ENCODE data around the gene AK6.
A peak's percentile ranks its signal among the peaks of the same experiment; 100 is the strongest.
"Not testable (repeated sequence)": the region's sequence is repeated elsewhere in the genome, so short reads cannot be mapped to it uniquely, and the experiment has no call there.

Gene AK6

GRCh38 chr5:69335341-69335935 is 33.9 kb downstream of the AK6 start:
- DNase-seq (ENCODE audit: low read depth in 2 of 2): no peak

GRCh38 chr5:69334793-69335268 is 34.5 kb downstream of the AK6 start:
- peak; percentile 55 to 67 for DNase-seq (ENCODE audit: low read depth in 2 of 2)

GRCh38 chr5:69333668-69334315 is 35.5 kb downstream of the AK6 start:
- DNase-seq (ENCODE audit: low read depth in 2 of 2): not testable (repeated sequence)

- no peak for DNase-seq (ENCODE audit: low read depth in 2 of 2)
Measured at GRCh38 chr5:69331528-69332445, 37.5 kb downstream of the AK6 start.

GRCh38 chr5:69329905-69330489 is 39.3 kb downstream of the AK6 start:
- no peak for DNase-seq (ENCODE audit: low read depth in 2 of 2)

- DNase-seq (ENCODE audit: low read depth in 2 of 2): no peak
Measured at GRCh38 chr5:69326365-69326764, 43.0 kb downstream of the AK6 start.

GRCh38 chr5:69317391-69317790 is 51.9 kb downstream of the AK6 start:
- DNase-seq (ENCODE audit: low read depth in 2 of 2): no peak

- no peak for DNase-seq (ENCODE audit: low read depth in 2 of 2)
Measured at GRCh38 chr5:69315972-69316371, 53.3 kb downstream of the AK6 start.

- DNase-seq (ENCODE audit: low read depth in 2 of 2): no peak
Measured at GRCh38 chr5:69313428-69313827, 55.9 kb downstream of the AK6 start.

GRCh38 chr5:69312459-69313160 is 56.7 kb downstream of the AK6 start:
- no peak for DNase-seq (ENCODE audit: low read depth in 2 of 2)

GRCh38 chr5:69309380-69309779 is 59.9 kb downstream of the AK6 start:
- no peak for DNase-seq (ENCODE audit: low read depth in 2 of 2)

GRCh38 chr5:69308046-69308553 is 61.2 kb downstream of the AK6 start:
- no peak for DNase-seq (ENCODE audit: low read depth in 2 of 2)

GRCh38 chr5:69305512-69305911 is 63.8 kb downstream of the AK6 start:
- no peak for DNase-seq (ENCODE audit: low read depth in 2 of 2)

All from stimulated activated CD8-positive, alpha-beta memory T cell treated with anti-CD3 and anti-CD28 coated beads, Interleukin-15, amount 100 ng/mL, for 48 hours (primary cell).